Upper lobe of left lung (tissue), 6 donors: ENCODE data around the gene EXOC2. TPM values are rescaled to one million over a fixed set of nuclear protein-coding genes. Genes with fewer than 3 reads are reported as not detected.

ENCODE experiments used
- ATAC-seq, 2 donors: fragments of 200-7000 bp; cut with Tn5 transposase; one replicate each; pipeline ENCODE4 v1.9.1; 2022; ENCODE audit warnings: mild to moderate bottlenecking in 2 of 2, moderate library complexity in 2 of 2; ENCODE audit not compliant: low FRiP score in 2 of 2
- DNase-seq, 2 donors: peaks; one replicate each; pipeline ENCODE4 v3.0.0-alpha.2; 2019 to 2020
- H3K27ac ChIP-seq, 4 donors: fragments of 200-600 bp; sonication (generic); one replicate each; pipeline ENCODE4 v1.5.1; 2016 to 2019
- H3K27me3 ChIP-seq, 4 donors: fragments of 200-600 bp; sonication (generic); one replicate each; pipeline ENCODE4 v1.5.1; 2017 to 2019
- H3K36me3 ChIP-seq, 4 donors: fragments of 200-600 bp; sonication (generic); one replicate each; pipeline ENCODE4 v1.5.1; 2016 to 2019
- H3K4me1 ChIP-seq, 4 donors: fragments of 200-600 bp; sonication (generic); one replicate each; pipeline ENCODE4 v1.5.1; 2018 to 2019
- H3K4me3 ChIP-seq, 4 donors: fragments of 200-600 bp; sonication (generic); one replicate each; pipeline ENCODE4 v1.5.1; 2017 to 2019; ENCODE audit warnings: mild to moderate bottlenecking in 2 of 4, moderate library complexity in 1 of 4
- H3K9me3 ChIP-seq, 4 donors: fragments of 200-600 bp; sonication (generic); one replicate each; pipeline ENCODE4 v1.5.1; 2018 to 2019
- CTCF ChIP-seq, 6 experiments: fragments of 450-650 bp in 4 of 6; fragments of 200-600 bp in 2 of 6; sonication (generic) in 2 of 6; IDR thresholded peaks; one replicate each; pipeline ENCODE4 v1.5.1; 2016 to 2019; ENCODE audit warnings: antibody characterized with exemption in 6 of 6
- EP300 ChIP-seq, 4 donors: sonication (generic); formaldehyde crosslinking; IDR thresholded peaks; one replicate each; pipeline ENCODE4 v1.5.1; 2017; ENCODE audit warnings: antibody characterized with exemption in 4 of 4, control low read depth in 2 of 4
- POLR2A ChIP-seq, 4 donors: fragments of 450-650 bp; IDR thresholded peaks; one replicate each; pipeline ENCODE4 v1.5.1; 2016 to 2017; ENCODE audit warnings: antibody characterized with exemption in 4 of 4, mild to moderate bottlenecking in 2 of 4
- POLR2AphosphoS5 ChIP-seq, 2 donors: sonication (generic); formaldehyde crosslinking; IDR thresholded peaks; one replicate each; pipeline ENCODE4 v1.5.1; 2017; ENCODE audit warnings: antibody characterized with exemption in 2 of 2
- WGBS, 2 donors: methylation state at CpG; one replicate each; pipeline ENCODE4 v1.1.5; 2017 to 2018; 5-methylcytosine and 5-hydroxymethylcytosine counted together
- total RNA-seq, 6 donors: library from RNA; depleted of rRNA in 4 of 6; stranded (reverse); fragments of >200 nt in 4 of 6; gene quantifications; one replicate each; pipeline versions ENCODE4 v1.1.0 to v1.2.1, GENCODE V29; 2016 to 2021
- donor health status: DM: no; HTN: no; CAD: no; lungs with moderate emphysema.
- donor health status: DM: no; HTN: yes; CAD: no; lungs with severe emphysema.

EXOC2 gene
- total RNA-seq, 6 donors from 2014 or later: 16.5 to 31.4 (median 24.4) TPM

GRCh38 chr6:711925-712324, 19.0 kb upstream of the EXOC2 start:
- ATAC-seq (no peak), DNase-seq (no peak)
- peak overlapping the region; percentile 93 to 96 (median 93) for H3K27ac ChIP-seq
- TF ChIP-seq POLR2A (IDR thresholded peaks at IDR 0.05) (no peak), EP300 (IDR thresholded peaks at IDR 0.05) (no peak), POLR2AphosphoS5 (IDR thresholded peaks at IDR 0.05) (no peak), CTCF (IDR thresholded peaks at IDR 0.05) (no peak)
- no peaks in the 10 kb centered on the region for H3K36me3 ChIP-seq
- no peaks in the 10 kb centered on the region for H3K9me3 ChIP-seq
- no peaks in the 10 kb centered on the region for H3K27me3 ChIP-seq
- peaks cover 0 to 26% (median 16%) of the 10 kb centered on the region in 4 donors for H3K4me1 ChIP-seq
- peak overlapping the region in 2 of 4 donors; percentile 70 to 74 for H3K4me3 ChIP-seq

GRCh38 chr6:710601-711571, 17.9 kb upstream of the EXOC2 start:
- 1% methylated on average over 27 to 55 of the region's 55 CpGs for WGBS, 2 donors
- H3K4me1 ChIP-seq: peaks cover 0 to 19% (median 11%) of the 10 kb centered on the region in 4 donors
- ATAC-seq (peak; percentile 91 to 92), DNase-seq (peak; percentile 71 to 92)
- H3K4me3 ChIP-seq: peak overlapping the region; percentile 29 to 74 (median 67)
- TF ChIP-seq CTCF (IDR thresholded peaks at IDR 0.05) (peak in 1 of 6 experiments; percentile 8), EP300 (IDR thresholded peaks at IDR 0.05) (peak in 1 of 4 donors; percentile 35), POLR2A (IDR thresholded peaks at IDR 0.05) (peak; percentile 41 to 64 (median 48)), POLR2AphosphoS5 (IDR thresholded peaks at IDR 0.05) (peak; percentile 36 to 78)
- H3K9me3 ChIP-seq: no peaks in the 10 kb centered on the region
- H3K27me3 ChIP-seq: no peaks in the 10 kb centered on the region
- H3K36me3 ChIP-seq: no peaks in the 10 kb centered on the region
- H3K27ac ChIP-seq: peak overlapping the region; percentile 93 to 96 (median 93)

GRCh38 chr6:709471-710056, 16.6 kb upstream of the EXOC2 start:
- DNase-seq (no peak), ATAC-seq (no peak)
- Histone ChIP-seq H3K27me3 (no peaks in the 10 kb centered on the region), H3K4me3 (peak overlapping the region in 1 of 4 donors; percentile 70), H3K9me3 (no peaks in the 10 kb centered on the region), H3K4me1 (peaks cover 0 to 16% (median 9%) of the 10 kb centered on the region in 4 donors), H3K36me3 (no peaks in the 10 kb centered on the region), H3K27ac (peak overlapping the region in 1 of 4 donors; percentile 96)
- TF ChIP-seq POLR2AphosphoS5 (IDR thresholded peaks at IDR 0.05): no peak
- no peak for TF ChIP-seq CTCF (IDR thresholded peaks at IDR 0.05)
- TF ChIP-seq EP300 (IDR thresholded peaks at IDR 0.05): no peak
- TF ChIP-seq POLR2A (IDR thresholded peaks at IDR 0.05): no peak
- 87 to 90% methylated on average over 3 of the region's 3 CpGs for WGBS, 2 donors

GRCh38 chr6:708237-708598, 15.3 kb upstream of the EXOC2 start:
- peak overlapping the region in 1 of 4 donors; percentile 55 for H3K27ac ChIP-seq
- ATAC-seq (no peak), DNase-seq (no peak)
- no peaks in the 10 kb centered on the region for H3K9me3 ChIP-seq
- H3K4me3 ChIP-seq: no peak overlapping the region
- no peaks in the 10 kb centered on the region for H3K36me3 ChIP-seq
- no peaks in the 10 kb centered on the region for H3K27me3 ChIP-seq
- TF ChIP-seq CTCF (IDR thresholded peaks at IDR 0.05) (no peak), POLR2AphosphoS5 (IDR thresholded peaks at IDR 0.05) (no peak), EP300 (IDR thresholded peaks at IDR 0.05) (no peak), POLR2A (IDR thresholded peaks at IDR 0.05) (no peak)
- 74 to 80% methylated on average over 6 of the region's 6 CpGs for WGBS, 2 donors
- H3K4me1 ChIP-seq: peaks cover 0 to 16% (median 9%) of the 10 kb centered on the region in 4 donors
